Measurements from ENCODE around the gene COL27A1.

- TF ChIP-seq RCOR1 (IDR thresholded peaks at IDR 0.05; ENCODE audit: low read depth, low read length) = no peak
- TF ChIP-seq CHD4 (IDR thresholded peaks at IDR 0.05; ENCODE audit: borderline replicate concordance) = no peak
- TF ChIP-seq, protein P1, sequence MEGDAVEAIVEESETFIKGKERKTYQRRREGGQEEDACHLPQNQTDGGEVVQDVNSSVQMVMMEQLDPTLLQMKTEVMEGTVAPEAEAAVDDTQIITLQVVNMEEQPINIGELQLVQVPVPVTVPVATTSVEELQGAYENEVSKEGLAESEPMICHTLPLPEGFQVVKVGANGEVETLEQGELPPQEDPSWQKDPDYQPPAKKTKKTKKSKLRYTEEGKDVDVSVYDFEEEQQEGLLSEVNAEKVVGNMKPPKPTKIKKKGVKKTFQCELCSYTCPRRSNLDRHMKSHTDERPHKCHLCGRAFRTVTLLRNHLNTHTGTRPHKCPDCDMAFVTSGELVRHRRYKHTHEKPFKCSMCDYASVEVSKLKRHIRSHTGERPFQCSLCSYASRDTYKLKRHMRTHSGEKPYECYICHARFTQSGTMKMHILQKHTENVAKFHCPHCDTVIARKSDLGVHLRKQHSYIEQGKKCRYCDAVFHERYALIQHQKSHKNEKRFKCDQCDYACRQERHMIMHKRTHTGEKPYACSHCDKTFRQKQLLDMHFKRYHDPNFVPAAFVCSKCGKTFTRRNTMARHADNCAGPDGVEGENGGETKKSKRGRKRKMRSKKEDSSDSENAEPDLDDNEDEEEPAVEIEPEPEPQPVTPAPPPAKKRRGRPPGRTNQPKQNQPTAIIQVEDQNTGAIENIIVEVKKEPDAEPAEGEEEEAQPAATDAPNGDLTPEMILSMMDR (IDR thresholded peaks at IDR 0.05) = no peak
- no peak for TF ChIP-seq MYC (IDR thresholded peaks at IDR 0.05; ENCODE audit: borderline replicate concordance, low read length)
- TF ChIP-seq TP53 (CRISPR knock-in tag; IDR thresholded peaks at IDR 0.05) = no peak
- TF ChIP-seq RFX5 (IDR thresholded peaks at IDR 0.05) = no peak
- no peak for TF ChIP-seq POLR2A (IDR thresholded peaks at IDR 0.05; ENCODE audit: low read length)
- TF ChIP-seq KDM1A (IDR thresholded peaks at IDR 0.05; ENCODE audit: low read depth) = no peak
- TF ChIP-seq SMC3 (IDR thresholded peaks at IDR 0.05) = no peak
- TF ChIP-seq REST (IDR thresholded peaks at IDR 0.05) = no peak
Observed at GRCh38 chr9:114355821-114356220, 200.5 kb downstream of the COL27A1 start.

All from A549 (cell line).